AG09309 (cell line): ENCODE results near the gene FAM221B.

ENCODE experiments used
- DNase-seq: peaks from one replicate; pipeline ENCODE4 v3.0.0-alpha.2; 2010; ENCODE audit warnings: low read depth
- H3K4me3 ChIP-seq: 2 replicates; pipeline ENCODE4 v1.5.1; 2011; ENCODE audit warnings: mild to moderate bottlenecking, low read depth, low read length, moderate library complexity; ENCODE audit not compliant: control insufficient read depth
- TF ChIP-seq, protein P1 (sequence below): IDR thresholded peaks from 2 replicates; pipeline ENCODE4 v1.5.1; 2011; ENCODE audit warnings: mild to moderate bottlenecking, low read depth, low read length, inconsistent platforms; ENCODE audit not compliant: insufficient read depth, control insufficient read depth; ENCODE audit errors: missing control alignments

The FAM221B gene

GRCh38 chr9:35828716-35829083 is at the start of gene FAM221B:
Gene FAM221B (minus strand): TSS chr9:35828732. CDS start chr9:35826161, 2,571 bp downstream.
- TF ChIP-seq, protein P1, sequence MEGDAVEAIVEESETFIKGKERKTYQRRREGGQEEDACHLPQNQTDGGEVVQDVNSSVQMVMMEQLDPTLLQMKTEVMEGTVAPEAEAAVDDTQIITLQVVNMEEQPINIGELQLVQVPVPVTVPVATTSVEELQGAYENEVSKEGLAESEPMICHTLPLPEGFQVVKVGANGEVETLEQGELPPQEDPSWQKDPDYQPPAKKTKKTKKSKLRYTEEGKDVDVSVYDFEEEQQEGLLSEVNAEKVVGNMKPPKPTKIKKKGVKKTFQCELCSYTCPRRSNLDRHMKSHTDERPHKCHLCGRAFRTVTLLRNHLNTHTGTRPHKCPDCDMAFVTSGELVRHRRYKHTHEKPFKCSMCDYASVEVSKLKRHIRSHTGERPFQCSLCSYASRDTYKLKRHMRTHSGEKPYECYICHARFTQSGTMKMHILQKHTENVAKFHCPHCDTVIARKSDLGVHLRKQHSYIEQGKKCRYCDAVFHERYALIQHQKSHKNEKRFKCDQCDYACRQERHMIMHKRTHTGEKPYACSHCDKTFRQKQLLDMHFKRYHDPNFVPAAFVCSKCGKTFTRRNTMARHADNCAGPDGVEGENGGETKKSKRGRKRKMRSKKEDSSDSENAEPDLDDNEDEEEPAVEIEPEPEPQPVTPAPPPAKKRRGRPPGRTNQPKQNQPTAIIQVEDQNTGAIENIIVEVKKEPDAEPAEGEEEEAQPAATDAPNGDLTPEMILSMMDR: no peak
- H3K4me3 ChIP-seq: peak within 1 kb of the TSS; percentile 75
- DNase-seq: no peak

GRCh38 chr9:35872505-35872904 is 44.0 kb upstream of the FAM221B start:
- DNase-seq: no peak
- no peak overlapping the region for H3K4me3 ChIP-seq
- TF ChIP-seq, protein P1: no peak

DNA sequence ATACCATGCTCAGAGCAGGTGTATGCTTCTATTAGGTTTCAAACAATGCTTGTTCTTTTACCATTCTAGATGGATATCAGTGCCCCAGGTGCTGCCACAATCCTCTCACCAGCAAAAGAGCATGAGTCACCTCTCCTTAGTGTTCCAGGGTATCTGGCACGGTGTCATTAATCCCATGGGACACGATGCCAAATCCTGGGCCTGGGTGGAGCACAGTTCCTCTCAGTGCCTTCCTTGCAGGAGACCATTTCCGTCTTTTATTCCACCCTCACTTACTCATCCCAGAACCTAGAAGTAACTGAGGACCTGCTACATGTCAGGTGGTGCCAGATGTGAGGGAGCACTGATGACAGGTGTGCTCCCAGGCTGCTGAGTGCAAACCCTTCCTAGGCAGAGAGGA is 43.0 kb upstream of the FAM221B start:
- TF ChIP-seq, protein P1: no peak
- H3K4me3 ChIP-seq: no peak overlapping the region
- no peak for DNase-seq

- TF ChIP-seq, protein P1: no peak
- no peak for DNase-seq
These were observed 41.9 kb upstream of the FAM221B start, which contains the start of gene OR13J1 for GRCh38 chr9:35870351-35870923. Gene OR13J1 (minus strand): TSS chr9:35870401. CDS start chr9:35870401, 0 bp downstream.

GRCh38 chr9:35869621-35870216 is 41.2 kb upstream of the FAM221B start:
- no peak overlapping the region for H3K4me3 ChIP-seq
- TF ChIP-seq, protein P1: no peak
- DNase-seq: no peak

More at GRCh38 chr9:35870351-35870923, 41.9 kb upstream of the FAM221B start, which contains the start of gene OR13J1:
- no peak within 1 kb of the TSS for H3K4me3 ChIP-seq

- TF ChIP-seq, protein P1: no peak
- H3K4me3 ChIP-seq: no peak overlapping the region
- DNase-seq: no peak
These were observed 40.4 kb upstream of the FAM221B start for GRCh38 chr9:35868933-35869332.

GRCh38 chr9:35867538-35867937 is 39.0 kb upstream of the FAM221B start:
- TF ChIP-seq, protein P1: no peak
- no peak for DNase-seq
- no peak overlapping the region for H3K4me3 ChIP-seq
